Epidermal melanocyte (primary cell): ENCODE data around the gene NRIP2.
"Not testable (repeated sequence)": the region's sequence is repeated elsewhere in the genome, so short reads cannot be mapped to it uniquely, and the experiment has no call there.

Experiments
- DNase-seq: peaks from one replicate; pipeline ENCODE4 v3.0.0; 2011; ENCODE audit warnings: low spot score; ENCODE audit not compliant: insufficient read length

NRIP2 gene

GRCh38 chr12:2834581-2835491 lies at the start of gene NRIP2:
NRIP2 (minus strand) TSS chr12:2835035; CDS start chr12:2834983, 52 bp downstream.
- DNase-seq = peak; percentile 22

- no peak for DNase-seq
Measured at GRCh38 chr12:2879853-2880252, 45.0 kb upstream of the NRIP2 start.

GRCh38 chr12:2877953-2878732 lies 43.3 kb upstream of the NRIP2 start:
- no peak for DNase-seq

GRCh38 chr12:2877047-2877952 lies 42.5 kb upstream of the NRIP2 start, which contains the start of the genes FOXM1 and RHNO1:
FOXM1 (minus strand) TSS chr12:2877174; CDS start chr12:2874478, 2,696 bp downstream.
RHNO1 (plus strand) TSS chr12:2877223; CDS start chr12:2885367, 8,144 bp downstream.
- peak; percentile 98 for DNase-seq

- DNase-seq = no peak
Measured at GRCh38 chr12:2876431-2877046, 41.7 kb upstream of the NRIP2 start.

- DNase-seq = not testable (repeated sequence)
Measured at GRCh38 chr12:2868986-2869632, 34.3 kb upstream of the NRIP2 start.

- no peak for DNase-seq
Measured at GRCh38 chr12:2864198-2864597, 29.4 kb upstream of the NRIP2 start.

- not testable (repeated sequence) for DNase-seq
Measured at GRCh38 chr12:2863402-2863801, 28.6 kb upstream of the NRIP2 start.

- DNase-seq = no peak
Measured at GRCh38 chr12:2862876-2863275, 28.0 kb upstream of the NRIP2 start.

GRCh38 chr12:2860170-2860569 lies 25.3 kb upstream of the NRIP2 start:
- no peak for DNase-seq

- no peak for DNase-seq
Measured at GRCh38 chr12:2858944-2859421, 24.1 kb upstream of the NRIP2 start.

GRCh38 chr12:2858334-2858733 lies 23.5 kb upstream of the NRIP2 start:
- DNase-seq = no peak

- no peak for DNase-seq
Measured at GRCh38 chr12:2857576-2857975, 22.7 kb upstream of the NRIP2 start.

- no peak for DNase-seq
Measured at GRCh38 chr12:2857021-2857431, 22.2 kb upstream of the NRIP2 start, which contains the start of gene TEX52. TEX52 (minus strand) TSS chr12:2857039; CDS start chr12:2857026, 13 bp downstream.

GRCh38 chr12:2856051-2856450 lies 21.2 kb upstream of the NRIP2 start:
- no peak for DNase-seq

GRCh38 chr12:2855546-2855945 lies 20.7 kb upstream of the NRIP2 start:
- no peak for DNase-seq

GRCh38 chr12:2854669-2855453 lies 20.0 kb upstream of the NRIP2 start:
- no peak for DNase-seq

- DNase-seq = peak; percentile 88
Measured at GRCh38 chr12:2853626-2854025, 18.8 kb upstream of the NRIP2 start.

- no peak for DNase-seq
Measured at GRCh38 chr12:2851931-2852330, 17.1 kb upstream of the NRIP2 start.
